Activated CD8-positive, alpha-beta memory T cell treated with anti-CD3 and anti-CD28 coated beads for 1 hour (primary cell): ENCODE measurements around the gene RGPD3.
"Not testable (repeated sequence)": the region's sequence is repeated elsewhere in the genome, so short reads cannot be mapped to it uniquely, and the experiment has no call there.

ENCODE experiments used
- DNase-seq, 2 donors: peaks; one replicate each; pipeline ENCODE4 v3.0.0-alpha.2; 2020; ENCODE audit warnings: low read depth in 1 of 2; ENCODE audit errors: extremely low read depth in 1 of 2

RGPD3 gene

GRCh38 chr2:106468107-106468506 lies at the start of gene RGPD3:
Gene RGPD3, minus strand, starts transcription at chr2:106468413. Its CDS starts 125 bp downstream, at chr2:106468288.
- not testable (repeated sequence) for DNase-seq

- DNase-seq = no peak
Measured at GRCh38 chr2:106517329-106517728, 49.1 kb upstream of the RGPD3 start.

GRCh38 chr2:106516864-106517263 lies 48.7 kb upstream of the RGPD3 start:
- DNase-seq = no peak

DNA sequence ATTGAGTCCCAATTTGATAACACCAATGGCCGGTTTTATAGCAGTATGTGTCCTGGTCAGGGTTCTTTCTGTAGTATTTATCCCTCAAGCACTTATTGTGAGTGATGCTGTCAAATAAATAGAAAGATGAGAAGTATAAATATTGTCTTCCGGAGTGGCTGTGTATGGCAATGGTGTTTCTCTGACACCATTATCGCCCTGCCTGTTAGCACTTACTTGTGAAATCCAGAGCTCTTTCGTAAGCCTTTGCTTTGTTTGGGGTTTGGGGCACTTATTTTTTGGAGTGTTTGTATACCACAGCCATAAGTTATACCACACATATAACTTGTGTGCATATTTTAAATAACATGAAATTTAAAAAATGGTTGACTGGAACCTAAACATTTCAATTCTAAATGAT lies 48.2 kb upstream of the RGPD3 start:
- no peak for DNase-seq

DNA sequence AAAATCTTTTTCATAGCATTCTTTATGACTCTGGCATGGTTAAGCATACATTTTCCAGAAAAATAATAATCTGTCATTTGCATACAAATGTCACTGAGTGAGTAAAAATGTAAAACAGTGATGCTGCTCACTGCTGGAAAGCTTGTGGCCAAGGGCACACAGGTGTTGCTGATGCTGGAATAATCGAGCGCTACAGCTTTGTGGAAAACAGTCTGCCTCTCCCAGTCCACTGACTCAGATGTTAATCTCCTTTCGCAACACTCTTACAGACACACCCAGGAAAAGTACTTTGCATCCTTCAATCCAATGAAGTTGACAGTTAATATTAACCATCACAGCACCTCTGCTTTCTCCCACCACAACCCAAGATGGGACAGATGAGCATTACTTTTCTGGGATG lies 46.6 kb upstream of the RGPD3 start:
- not testable (repeated sequence) for DNase-seq

GRCh38 chr2:106513391-106513790 lies 45.2 kb upstream of the RGPD3 start:
- DNase-seq = not testable (repeated sequence)

- not testable (repeated sequence) for DNase-seq
Measured at GRCh38 chr2:106511934-106512333, 43.7 kb upstream of the RGPD3 start.

GRCh38 chr2:106511476-106511901 lies 43.3 kb upstream of the RGPD3 start:
- DNase-seq = not testable (repeated sequence)

GRCh38 chr2:106510791-106511190 lies 42.6 kb upstream of the RGPD3 start:
- not testable (repeated sequence) for DNase-seq

GRCh38 chr2:106509374-106509770 lies 41.2 kb upstream of the RGPD3 start:
- not testable (repeated sequence) for DNase-seq

GRCh38 chr2:106508660-106509373 lies 40.6 kb upstream of the RGPD3 start:
- DNase-seq = not testable (repeated sequence)

GRCh38 chr2:106506002-106506687 lies 37.9 kb upstream of the RGPD3 start:
- DNase-seq = not testable (repeated sequence)

DNA sequence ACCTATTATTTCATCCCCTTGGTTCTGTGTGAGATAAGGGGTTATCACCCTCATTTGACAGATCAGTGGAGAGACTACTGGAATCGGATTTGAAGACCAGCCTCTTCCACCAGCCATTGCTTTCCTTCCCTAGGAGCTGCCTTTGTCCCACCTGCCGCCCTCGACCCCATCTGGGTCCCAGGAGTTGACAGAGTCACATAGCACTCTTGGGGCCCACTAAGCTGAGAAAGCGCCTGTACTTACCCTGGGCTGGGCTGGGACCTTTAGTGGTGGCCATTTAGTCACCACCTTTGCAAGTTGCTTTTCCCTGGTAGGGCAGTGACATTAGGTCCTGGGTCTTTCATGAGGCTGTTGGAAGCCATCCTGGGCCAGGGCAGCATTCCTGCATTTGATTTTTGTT lies 36.6 kb upstream of the RGPD3 start:
- not testable (repeated sequence) for DNase-seq

- not testable (repeated sequence) for DNase-seq
Measured at GRCh38 chr2:106504192-106504591, 36.0 kb upstream of the RGPD3 start.

GRCh38 chr2:106502351-106502750 lies 34.1 kb upstream of the RGPD3 start:
- not testable (repeated sequence) for DNase-seq

- DNase-seq = not testable (repeated sequence)
Measured at GRCh38 chr2:106500350-106500749, 32.1 kb upstream of the RGPD3 start.

DNA sequence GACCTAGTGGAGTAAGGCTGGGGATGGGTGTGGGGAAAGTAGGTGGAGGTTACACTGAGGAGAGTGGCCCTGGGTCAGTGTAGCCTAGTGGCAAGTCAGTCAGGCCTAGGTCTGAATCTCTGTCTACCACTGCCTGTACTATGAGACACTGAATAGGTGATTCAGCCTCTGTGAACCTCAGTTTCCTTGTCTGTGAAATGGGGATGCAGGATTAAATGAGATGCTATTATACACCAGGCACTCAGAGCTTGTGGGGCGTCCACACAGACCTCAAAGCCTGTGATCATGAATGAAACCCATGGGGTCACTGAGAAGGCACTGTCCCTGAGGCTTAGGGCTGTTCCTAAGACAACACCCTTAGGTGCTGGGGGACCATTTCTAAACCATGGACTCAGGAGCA lies 30.3 kb upstream of the RGPD3 start:
- not testable (repeated sequence) for DNase-seq

DNA sequence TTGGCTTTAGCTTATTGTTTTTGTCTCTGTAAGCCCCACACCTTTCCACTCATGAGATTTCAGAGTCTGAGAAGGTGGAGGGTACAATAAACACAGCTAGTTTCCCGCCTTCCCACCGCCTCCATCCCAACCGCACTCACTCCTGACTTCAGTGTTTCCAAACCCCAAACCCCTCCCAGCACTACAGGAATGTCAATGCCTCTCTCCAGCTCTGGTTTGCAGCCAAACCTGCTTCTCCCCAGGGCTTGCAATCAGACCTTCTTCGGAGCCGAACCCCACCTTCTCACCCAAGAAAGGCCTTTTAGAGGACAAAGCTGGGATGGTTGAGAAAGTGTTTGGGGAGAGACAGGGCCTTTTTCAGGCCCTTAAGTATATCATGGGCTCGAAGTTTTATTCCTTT lies 24.7 kb upstream of the RGPD3 start:
- not testable (repeated sequence) for DNase-seq

DNA sequence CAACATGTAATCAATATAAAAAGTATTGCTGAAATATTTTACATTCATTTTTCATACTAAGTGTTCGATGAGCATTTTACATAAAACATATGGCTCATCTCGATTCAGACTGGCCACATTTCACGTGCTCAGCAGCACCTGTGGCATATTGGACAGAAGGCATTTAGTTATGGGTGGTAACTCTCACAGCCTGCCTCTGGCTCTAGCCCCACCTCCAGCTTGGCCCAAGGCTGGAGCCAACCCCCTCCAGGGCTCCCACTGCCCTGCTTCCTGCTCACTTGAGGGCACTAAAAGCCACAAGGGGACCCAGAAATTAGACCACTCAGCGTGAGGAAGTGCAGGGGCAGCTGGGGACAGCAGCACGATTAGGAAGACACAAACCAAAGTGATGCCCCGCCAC lies 24.2 kb upstream of the RGPD3 start:
- not testable (repeated sequence) for DNase-seq

GRCh38 chr2:106489701-106490100 lies 21.5 kb upstream of the RGPD3 start:
- DNase-seq = not testable (repeated sequence)

DNA sequence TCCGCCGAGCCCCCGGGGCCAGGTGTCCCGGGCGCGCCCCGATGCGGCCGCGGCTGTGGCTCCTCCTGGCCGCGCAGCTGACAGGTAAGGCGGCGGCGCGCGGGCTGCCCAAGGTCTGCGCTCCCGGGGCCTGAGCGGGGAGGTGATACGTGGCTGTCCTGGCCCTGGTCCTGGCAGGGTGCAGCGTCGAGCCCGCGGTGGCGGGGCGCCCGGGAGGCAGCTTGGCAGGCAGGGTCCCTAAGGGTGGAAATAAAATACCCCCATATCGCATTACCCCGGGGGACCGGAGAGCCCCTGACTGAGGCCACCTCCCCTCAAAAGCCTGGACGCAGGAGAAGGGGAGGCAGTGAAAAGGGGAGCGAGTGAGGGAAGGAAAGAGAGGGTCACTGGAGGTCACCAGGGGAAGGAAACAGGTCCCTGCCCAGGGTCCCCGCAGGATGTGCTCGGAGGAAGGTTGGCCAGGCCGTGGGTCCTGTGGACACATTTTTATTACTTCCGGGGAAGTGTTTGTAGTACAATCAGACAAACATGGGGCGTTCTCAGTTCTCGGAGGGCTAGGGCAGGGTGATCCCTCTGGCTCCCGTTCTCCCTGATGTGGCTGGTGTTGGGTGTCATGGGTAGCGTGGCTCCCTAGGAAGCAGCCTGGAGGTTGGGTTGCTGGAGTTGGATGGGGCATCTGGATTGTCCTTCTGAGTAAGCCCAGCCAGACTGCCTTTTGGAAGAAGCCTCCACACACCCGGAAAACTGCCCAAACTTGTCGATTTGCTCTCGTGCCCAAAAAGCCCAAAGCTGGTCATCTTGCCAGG lies 19.4 kb upstream of the RGPD3 start:
- not testable (repeated sequence) for DNase-seq
